ENCODE results near the gene RAE1. TPM values are rescaled to one million over a fixed set of nuclear protein-coding genes. Genes with fewer than 3 reads are reported as not detected.

RAE1 gene
- total and polyA plus RNA-seq, 2 of the 8 experiments (the other 6 are each of a cell fraction or from before 2014, with no cell fraction given): 35.9 to 44.9 TPM

DNA sequence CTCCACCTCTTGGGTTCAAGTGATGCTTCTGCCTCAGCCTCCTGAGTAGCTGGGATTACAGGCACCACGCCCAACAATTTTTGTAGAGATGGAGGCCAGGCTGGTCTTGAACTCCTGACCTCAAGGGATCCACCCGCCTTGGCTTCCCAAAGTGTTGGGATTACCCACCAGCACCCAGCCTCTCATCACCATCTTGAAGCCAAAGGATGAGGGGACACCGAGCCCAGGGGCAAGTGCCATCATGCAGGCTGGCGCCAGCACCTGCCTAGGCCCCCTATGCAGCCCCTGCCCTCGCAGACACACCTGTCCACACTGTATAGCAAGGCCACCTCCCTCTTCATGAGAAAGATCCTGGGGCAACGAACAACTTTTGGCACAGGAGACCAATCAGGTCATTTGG, 34.9 kb downstream of the RAE1 start:
- Histone ChIP-seq H3K79me2 (ENCODE audit: control insufficient read depth in 1 of 2, insufficient read depth in 2 of 2, low read length in 2 of 2) (no peaks in the 10 kb centered on the region), H4K91ac (replicated peaks; ENCODE audit: insufficient read length, low read length) (no peak overlapping the region), H3K36me3 (ENCODE audit: control insufficient read depth in 2 of 4, insufficient read depth in 4 of 4, low read length in 3 of 4) (no peaks in the 10 kb centered on the region), H3K23me2 (ENCODE audit: low read depth, low read length) (peaks cover 5% of the 10 kb centered on the region; the same call in 1 of the 2 replicates), H3K4me3 (ENCODE audit: extremely low read depth in 1 of 4, insufficient read depth in 2 of 4, low read depth in 3 of 4, low read length in 4 of 4) (no peak overlapping the region), H2BK5ac (ENCODE audit: low read depth, low read length) (no peak overlapping the region), H3K23ac (ENCODE audit: insufficient read length) (no peak overlapping the region), H3K56ac (replicated peaks; ENCODE audit: insufficient read length, low read depth, low read length) (no peak overlapping the region), H3K14ac (ENCODE audit: insufficient read length) (no peak overlapping the region), H3K18ac (ENCODE audit: extremely low read depth, low read length) (no peak overlapping the region), H3K4me1 (replicated peaks in 1 of 4; ENCODE audit: control insufficient read depth in 3 of 4, insufficient read depth in 4 of 4, low read length in 3 of 4) (peaks cover 0 to 12% (median 9%) of the 10 kb centered on the region in 4 experiments; a peak in 5 of 7 replicates), H2BK120ac (replicated peaks; ENCODE audit: low read depth, low read length) (no peak overlapping the region), H3K9me3 (ENCODE audit: insufficient read depth in 2 of 2, low read depth in 1 of 2, low read length in 1 of 2) (no peaks in the 10 kb centered on the region), H2AK5ac (ENCODE audit: low read depth, low read length) (no peak overlapping the region), H3K27ac (ENCODE audit: low read depth, low read length) (no peak overlapping the region), H3K79me1 (ENCODE audit: low read depth, low read length) (no peaks in the 10 kb centered on the region), H4K20me1 (replicated peaks in 1 of 2; ENCODE audit: control insufficient read depth in 1 of 2, insufficient read depth in 2 of 2, low read length in 2 of 2) (peaks cover 0 to 3% of the 10 kb centered on the region in 2 experiments), H2BK15ac (ENCODE audit: low read length) (no peak overlapping the region), H2AFZ (ENCODE audit: low read length) (no peak overlapping the region), H4K5ac (ENCODE audit: insufficient read length, low read depth, low read length) (no peak overlapping the region), H2BK20ac (ENCODE audit: low read length) (no peak overlapping the region), H3K4ac (replicated peaks; ENCODE audit: insufficient read length, low read depth, low read length) (no peak overlapping the region), H4K8ac (ENCODE audit: extremely low read depth, insufficient read depth, low read length) (no peak overlapping the region), H2BK12ac (ENCODE audit: low read depth, low read length) (no peak overlapping the region), H3K27me3 (replicated peaks in 1 of 4; ENCODE audit: control insufficient read depth in 3 of 4, extremely low read depth in 1 of 4, insufficient read depth in 3 of 4, low read length in 3 of 4) (peaks cover 0 to 10% (median 4%) of the 10 kb centered on the region in 4 experiments; a peak in 4 of 7 replicates), H3K9ac (replicated peaks in 1 of 4; ENCODE audit: extremely low read depth in 1 of 4, low read depth in 3 of 4, low read length in 3 of 4) (no peak overlapping the region), H3K4me2 (ENCODE audit: insufficient read depth in 1 of 2, low read depth in 2 of 2, low read length in 2 of 2) (no peak overlapping the region)
- DNase-seq (ENCODE audit: low read depth in 1 of 2, low spot score in 2 of 2) (no peak), FAIRE-seq (no peak)
- no peak for TF ChIP-seq ZNF274 (IDR thresholded peaks at IDR 0.05; ENCODE audit: borderline replicate concordance, extremely low read depth, low read length)
- no peak for TF ChIP-seq SRF (IDR thresholded peaks at IDR 0.05; ENCODE audit: low read depth, low read length)
- no peak for TF ChIP-seq PHF8 (conservative IDR thresholded peaks at IDR 0.05; ENCODE audit: low read depth, low read length)
- TF ChIP-seq EGR1 (IDR thresholded peaks at IDR 0.05; ENCODE audit: borderline replicate concordance, low read depth, low read length): no peak
- no peak for TF ChIP-seq SIN3A (conservative IDR thresholded peaks at IDR 0.05 in 1 of 2, IDR thresholded peaks at IDR 0.05 in 1 of 2; ENCODE audit: low read depth in 1 of 2, low read length in 2 of 2)
- no peak for TF ChIP-seq RAD21 (IDR thresholded peaks at IDR 0.05 in 1 of 2, conservative IDR thresholded peaks at IDR 0.05 in 1 of 2; ENCODE audit: low read depth in 2 of 2, low read length in 2 of 2)
- TF ChIP-seq SIX5 (IDR thresholded peaks at IDR 0.05; ENCODE audit: low read depth, low read length): no peak
- TF ChIP-seq CHD2 (IDR thresholded peaks at IDR 0.05; ENCODE audit: low read length): no peak
- no peak for TF ChIP-seq SAP30 (IDR thresholded peaks at IDR 0.05; ENCODE audit: insufficient read depth, insufficient replicate concordance, low read length)
- no peak for TF ChIP-seq SP4 (IDR thresholded peaks at IDR 0.05; ENCODE audit: low read length)
- TF ChIP-seq TCF12 (IDR thresholded peaks at IDR 0.05; ENCODE audit: low read depth, low read length): no peak
- TF ChIP-seq EP300 (IDR thresholded peaks at IDR 0.05; ENCODE audit: borderline replicate concordance in 1 of 2, low read depth in 2 of 2, low read length in 2 of 2): no peak
- no peak for TF ChIP-seq KDM1A (IDR thresholded peaks at IDR 0.05; ENCODE audit: borderline replicate concordance, low read length)
- TF ChIP-seq TAF1 (IDR thresholded peaks at IDR 0.05; ENCODE audit: low read depth, low read length): no peak
- ChIA-PET POLR2A (ENCODE audit: partially characterized antibody) (interaction anchor here (1.0 kb wide), 1 partner anchor 16 kb away, joined by 3 read pairs; no protein-coding TSS in a partner anchor), CTCF (ENCODE audit: partially characterized antibody) (interaction anchor here (1.4 kb wide), 1 partner anchor 49 kb away, joined by 3 read pairs; no protein-coding TSS in a partner anchor)
- WGBS, 2 experiments (ENCODE audit: extremely low coverage in 1 of 2, insufficient coverage in 1 of 2, insufficient read length in 1 of 2, insufficient replicate concordance in 2 of 2, low coverage in 1 of 2, low lambda C conversion rate in 2 of 2, missing lambda C conversion rate in 1 of 2): 93% methylated on average over 5 of the region's 6 CpGs; no CpG with 5 or more reads in 1 of the 2 experiments

Data from H1 (cell line).